ENCODE measurements around the gene ERBB4.

Gene ERBB4

GRCh38 chr2:211439011-211439410, 1099.6 kb downstream of the ERBB4 start:
- no peak for DNase-seq

- no peak for DNase-seq
These were observed 1101.2 kb downstream of the ERBB4 start for GRCh38 chr2:211437396-211437795.

- DNase-seq, result no peak
These were observed 1102.4 kb downstream of the ERBB4 start for GRCh38 chr2:211436182-211436581.

- DNase-seq, result no peak
These were observed 1103.3 kb downstream of the ERBB4 start for GRCh38 chr2:211435331-211435730.

- DNase-seq, result no peak
These were observed 1103.8 kb downstream of the ERBB4 start for GRCh38 chr2:211434773-211435172.

- DNase-seq, result no peak
These were observed 1109.2 kb downstream of the ERBB4 start for GRCh38 chr2:211429256-211429920.

- no peak for DNase-seq
These were observed 1112.4 kb downstream of the ERBB4 start for GRCh38 chr2:211426240-211426639.

- DNase-seq, result no peak
These were observed 1115.6 kb downstream of the ERBB4 start for GRCh38 chr2:211423018-211423417.

GRCh38 chr2:211417544-211417943, 1121.1 kb downstream of the ERBB4 start:
- DNase-seq, result no peak

- no peak for DNase-seq
These were observed 1122.2 kb downstream of the ERBB4 start for GRCh38 chr2:211416373-211416772.

- DNase-seq, result no peak
These were observed 1124.9 kb downstream of the ERBB4 start for GRCh38 chr2:211413746-211414145.

GRCh38 chr2:211408483-211408891, 1130.1 kb downstream of the ERBB4 start:
- DNase-seq, result no peak

- no peak for DNase-seq
These were observed 1131.5 kb downstream of the ERBB4 start for GRCh38 chr2:211407076-211407475.

GRCh38 chr2:211405036-211405435, 1133.6 kb downstream of the ERBB4 start:
- no peak for DNase-seq

GRCh38 chr2:211404098-211404497, 1134.5 kb downstream of the ERBB4 start:
- DNase-seq, result no peak

- no peak for DNase-seq
These were observed 1137.3 kb downstream of the ERBB4 start for GRCh38 chr2:211401328-211401727.

- DNase-seq, result no peak
These were observed 1140.8 kb downstream of the ERBB4 start for GRCh38 chr2:211397764-211398163.

- DNase-seq, result no peak
These were observed 1141.8 kb downstream of the ERBB4 start for GRCh38 chr2:211396815-211397214.

- DNase-seq, result no peak
These were observed 1147.4 kb downstream of the ERBB4 start for GRCh38 chr2:211391189-211391567.

GRCh38 chr2:211390536-211391188, 1147.9 kb downstream of the ERBB4 start:
- no peak for DNase-seq

- DNase-seq, result no peak
These were observed 1150.9 kb downstream of the ERBB4 start for GRCh38 chr2:211387734-211388133.

- DNase-seq, result no peak
These were observed 1158.6 kb downstream of the ERBB4 start for GRCh38 chr2:211380041-211380440.

- DNase-seq, result no peak
These were observed 1162.2 kb downstream of the ERBB4 start for GRCh38 chr2:211376410-211376809.

- DNase-seq, result no peak
These were observed 1165.4 kb downstream of the ERBB4 start for GRCh38 chr2:211373203-211373602.

GRCh38 chr2:211371465-211371864, 1167.1 kb downstream of the ERBB4 start:
- DNase-seq, result no peak
